Rectal smooth muscle tissue (tissue), 1 donor: ENCODE measurements around the gene DCD.
"Not testable (repeated sequence)": the region's sequence is repeated elsewhere in the genome, so short reads cannot be mapped to it uniquely, and the experiment has no call there.

Experiments used
- H3K27ac ChIP-seq: one replicate; pipeline ENCODE4 v1.7.0; 2013; ENCODE audit warnings: low read depth, low read length, inconsistent platforms
- H3K27me3 ChIP-seq: one replicate; pipeline ENCODE4 v1.7.0; 2013; ENCODE audit warnings: low read length; ENCODE audit not compliant: control insufficient read depth, insufficient read depth
- H3K36me3 ChIP-seq: one replicate; pipeline ENCODE4 v1.7.0; 2013; ENCODE audit warnings: low read length; ENCODE audit not compliant: control insufficient read depth, insufficient read depth
- H3K4me1 ChIP-seq: one replicate; pipeline ENCODE4 v1.7.0; 2013; ENCODE audit warnings: low read length; ENCODE audit not compliant: control insufficient read depth, insufficient read depth
- H3K4me3 ChIP-seq: one replicate; pipeline ENCODE4 v1.7.0; 2013; ENCODE audit warnings: low read length
- H3K9ac ChIP-seq: one replicate; pipeline ENCODE4 v1.7.0; 2013; ENCODE audit warnings: low read length

Gene DCD

DNA sequence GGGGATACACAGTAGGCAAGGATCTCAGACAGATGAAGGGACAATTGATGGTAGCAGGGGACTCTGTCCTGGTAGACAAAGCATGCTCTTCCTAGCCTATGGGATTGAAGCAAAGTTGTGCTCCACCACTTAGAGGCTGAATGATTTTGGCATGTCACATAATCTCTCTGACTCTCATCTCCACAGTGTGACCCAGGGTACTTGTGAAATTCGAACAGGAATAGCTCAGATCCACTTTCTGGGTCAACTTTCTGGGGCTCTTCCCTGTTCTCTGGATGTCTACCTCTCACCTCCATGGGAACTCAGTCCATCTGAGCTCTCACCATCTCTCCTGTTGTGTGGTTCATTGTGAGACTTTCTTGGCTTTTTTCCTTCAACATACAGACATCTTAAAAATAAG is 1.7 kb upstream of the DCD start:
- H3K4me3 ChIP-seq, result no peak overlapping the region
- H3K27ac ChIP-seq, result no peak overlapping the region
- H3K36me3 ChIP-seq, result no peaks in the 10 kb centered on the region
- H3K9ac ChIP-seq, result no peak overlapping the region
- no peaks in the 10 kb centered on the region for H3K27me3 ChIP-seq
- H3K4me1 ChIP-seq, result no peaks in the 10 kb centered on the region

DNA sequence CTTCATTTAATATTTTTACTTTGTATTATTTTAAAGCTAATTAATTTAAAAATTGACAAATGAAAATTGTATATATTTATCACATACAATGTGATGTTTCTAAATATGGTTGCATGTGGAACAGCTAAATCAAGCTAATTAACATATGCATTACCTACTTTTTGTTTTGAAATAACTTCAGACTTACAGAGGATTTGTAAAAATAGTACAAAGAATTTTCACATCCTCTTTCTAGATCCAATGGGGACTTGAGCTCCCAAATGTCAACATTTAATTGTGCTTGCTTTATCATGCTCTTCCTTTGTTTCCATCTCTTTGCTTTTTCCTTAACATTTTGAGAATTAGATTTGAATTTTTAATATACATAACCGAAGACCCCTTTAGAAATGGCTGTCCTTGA is 6.6 kb downstream of the DCD start:
- Histone ChIP-seq H3K27ac (no peak overlapping the region), H3K27me3 (no peaks in the 10 kb centered on the region), H3K36me3 (no peaks in the 10 kb centered on the region), H3K9ac (no peak overlapping the region), H3K4me1 (no peaks in the 10 kb centered on the region), H3K4me3 (no peak overlapping the region)

DNA sequence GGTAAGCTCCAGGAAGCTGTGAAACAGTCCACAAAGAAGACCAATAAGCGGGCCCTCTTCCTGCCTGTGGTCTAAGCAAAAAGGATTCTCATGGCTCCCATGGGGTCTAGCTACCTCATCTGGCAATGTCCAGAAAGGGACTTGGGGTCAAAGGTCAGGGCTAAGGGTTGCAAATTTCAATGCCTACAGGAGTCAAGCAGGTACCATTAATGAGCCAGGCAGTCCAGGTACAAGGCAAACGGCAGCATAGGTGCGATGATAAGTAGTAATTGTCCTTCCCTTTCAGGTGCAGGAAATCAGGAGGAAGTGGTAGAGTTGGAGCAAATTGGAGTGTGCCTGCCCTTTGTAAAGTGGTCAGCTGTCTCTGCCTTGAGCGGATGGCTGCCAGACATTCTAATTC is 7.1 kb downstream of the DCD start:
- Histone ChIP-seq H3K27me3 (no peaks in the 10 kb centered on the region), H3K36me3 (no peaks in the 10 kb centered on the region), H3K9ac (no peak overlapping the region), H3K4me3 (no peak overlapping the region), H3K4me1 (no peaks in the 10 kb centered on the region), H3K27ac (no peak overlapping the region)

DNA sequence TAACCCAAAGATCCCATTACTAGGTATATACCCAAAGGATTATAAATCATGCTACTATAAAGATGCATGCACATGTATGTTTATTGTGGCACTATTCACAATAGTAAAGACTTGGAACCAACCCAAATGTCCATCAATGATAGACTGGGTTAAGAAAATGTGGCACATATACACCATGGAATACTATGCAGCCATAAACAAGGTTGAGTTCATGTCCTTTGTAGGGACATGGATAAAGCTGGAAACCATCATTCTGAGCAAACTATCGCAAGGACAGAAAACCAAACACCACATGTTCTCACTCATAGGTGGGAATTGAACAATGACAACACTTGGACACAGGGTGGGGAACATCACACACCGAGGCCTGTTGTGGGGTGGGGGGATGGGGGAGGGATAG is 9.1 kb downstream of the DCD start:
- not testable (repeated sequence) for H3K36me3 ChIP-seq, H3K27ac ChIP-seq, H3K4me3 ChIP-seq, H3K4me1 ChIP-seq, H3K27me3 ChIP-seq, H3K9ac ChIP-seq

DNA sequence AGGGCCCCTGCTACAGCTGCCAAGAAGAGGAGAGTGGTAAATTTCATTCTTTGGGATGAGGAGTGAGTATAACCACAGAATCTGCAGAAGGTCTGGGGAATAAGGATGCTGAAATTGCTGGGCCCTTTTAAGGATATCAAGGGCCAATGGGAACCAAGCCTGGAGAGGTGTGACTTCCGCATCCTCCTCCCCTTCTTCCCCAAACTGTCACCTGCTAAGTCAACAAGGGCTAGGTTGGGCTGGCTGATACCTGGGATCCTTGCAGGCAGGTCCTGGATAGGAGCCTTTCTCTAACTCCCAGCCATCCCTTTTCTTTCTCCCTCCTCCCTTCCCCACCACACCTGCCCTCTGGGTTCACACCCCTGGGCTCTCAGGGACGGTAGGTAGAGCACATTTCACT is 13.4 kb downstream of the DCD start, which contains the start of gene LACRT:
Gene LACRT (minus strand): TSS at position 101 of the 400 bp plus-strand sequence. CDS start 54 bp downstream, at position 47.
- Histone ChIP-seq H3K4me3 (no peak within 1 kb of the TSS), H3K36me3 (no peaks in the 10 kb centered on the region), H3K27ac (no peak within 1 kb of the TSS), H3K27me3 (no peaks in the 10 kb centered on the region), H3K4me1 (no peaks in the 10 kb centered on the region), H3K9ac (no peak within 1 kb of the TSS)

DNA sequence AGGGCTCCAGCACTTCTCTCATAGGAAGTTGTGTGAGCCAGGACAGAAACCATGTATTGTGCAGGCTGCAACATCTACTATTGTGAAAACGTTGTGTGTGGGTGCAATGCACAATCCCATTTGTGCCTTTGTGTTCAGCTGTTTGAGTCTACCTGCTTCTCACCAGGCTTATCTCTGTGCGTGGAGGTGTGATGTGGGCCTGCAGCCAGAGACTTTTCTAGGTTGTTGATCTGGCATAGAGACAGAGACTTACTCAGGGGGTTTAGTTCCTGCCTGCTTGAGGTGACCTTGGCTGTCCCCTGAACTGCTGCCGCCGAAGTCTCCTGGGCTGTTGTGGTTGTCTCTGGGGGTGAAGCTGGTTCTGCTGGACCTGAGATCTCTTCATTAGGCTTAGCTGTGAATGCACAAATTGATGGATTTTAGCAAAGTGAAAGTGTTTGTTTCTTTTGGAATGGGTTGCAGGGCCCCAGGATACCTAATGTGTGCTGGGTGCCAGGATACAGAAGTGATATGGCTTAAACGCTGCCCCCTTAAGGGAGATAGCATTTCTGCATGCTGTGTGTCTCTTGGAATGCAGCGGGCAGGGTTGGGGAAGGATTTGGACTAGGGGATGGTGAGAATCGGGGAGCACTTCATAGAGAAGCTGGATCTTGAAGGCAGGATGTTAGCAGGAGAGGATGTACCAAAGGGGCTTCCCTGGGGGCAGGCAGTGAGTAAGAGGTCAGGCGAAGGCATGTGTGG is 16.0 kb downstream of the DCD start:
- H3K27me3 ChIP-seq, result no peaks in the 10 kb centered on the region
- H3K27ac ChIP-seq, result no peak overlapping the region
- no peaks in the 10 kb centered on the region for H3K4me1 ChIP-seq
- H3K4me3 ChIP-seq, result no peak overlapping the region
- H3K36me3 ChIP-seq, result no peaks in the 10 kb centered on the region
- H3K9ac ChIP-seq, result no peak overlapping the region

DNA sequence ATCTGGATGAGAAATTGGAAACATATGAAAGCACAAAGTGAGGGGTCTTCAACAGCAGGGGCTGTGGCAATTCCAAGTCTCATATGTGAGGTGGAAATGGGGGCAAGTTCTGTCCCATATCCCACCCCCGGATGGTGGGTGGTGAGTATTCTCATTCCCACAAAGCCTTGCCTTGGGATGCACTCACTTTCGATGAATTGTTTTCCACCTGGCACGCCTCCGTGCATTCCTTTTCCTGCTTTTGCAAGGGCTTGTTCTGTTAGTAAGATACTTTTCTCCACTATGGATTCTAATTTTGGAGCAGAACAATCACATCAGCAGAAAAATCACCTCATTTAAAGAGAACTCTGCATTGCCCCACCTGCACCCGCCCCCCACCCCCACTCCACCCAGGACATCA is 16.6 kb downstream of the DCD start:
- no peak overlapping the region for H3K9ac ChIP-seq

DNA sequence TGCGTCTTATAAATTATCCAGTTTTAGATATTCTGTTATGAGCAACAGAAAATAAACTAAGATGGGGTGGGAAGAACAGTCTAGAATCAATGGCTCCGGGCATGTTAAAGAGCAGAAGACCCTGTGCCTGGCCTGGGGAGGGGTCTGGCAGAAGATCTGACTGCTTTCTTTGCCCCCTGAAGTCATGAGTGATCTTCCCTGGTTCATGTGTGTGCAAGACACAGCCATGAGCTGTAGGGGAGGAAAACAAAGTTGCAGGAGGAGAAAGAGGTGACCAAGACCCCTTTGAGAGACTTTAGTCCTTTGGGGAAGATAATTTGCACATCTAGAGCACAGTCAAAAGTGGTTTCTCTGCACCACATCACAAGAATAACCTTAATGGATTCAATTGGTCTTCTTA is 18.2 kb downstream of the DCD start:
- no peak overlapping the region for H3K27ac ChIP-seq
- no peaks in the 10 kb centered on the region for H3K27me3 ChIP-seq
- H3K36me3 ChIP-seq, result no peaks in the 10 kb centered on the region
- H3K4me1 ChIP-seq, result no peaks in the 10 kb centered on the region
- no peak overlapping the region for H3K4me3 ChIP-seq
- H3K9ac ChIP-seq, result no peak overlapping the region

More for the DNA sequence above, 16.6 kb downstream of the DCD start:
- Histone ChIP-seq H3K4me1 (no peaks in the 10 kb centered on the region), H3K27ac (no peak overlapping the region), H3K27me3 (no peaks in the 10 kb centered on the region), H3K36me3 (no peaks in the 10 kb centered on the region), H3K4me3 (no peak overlapping the region)

DNA sequence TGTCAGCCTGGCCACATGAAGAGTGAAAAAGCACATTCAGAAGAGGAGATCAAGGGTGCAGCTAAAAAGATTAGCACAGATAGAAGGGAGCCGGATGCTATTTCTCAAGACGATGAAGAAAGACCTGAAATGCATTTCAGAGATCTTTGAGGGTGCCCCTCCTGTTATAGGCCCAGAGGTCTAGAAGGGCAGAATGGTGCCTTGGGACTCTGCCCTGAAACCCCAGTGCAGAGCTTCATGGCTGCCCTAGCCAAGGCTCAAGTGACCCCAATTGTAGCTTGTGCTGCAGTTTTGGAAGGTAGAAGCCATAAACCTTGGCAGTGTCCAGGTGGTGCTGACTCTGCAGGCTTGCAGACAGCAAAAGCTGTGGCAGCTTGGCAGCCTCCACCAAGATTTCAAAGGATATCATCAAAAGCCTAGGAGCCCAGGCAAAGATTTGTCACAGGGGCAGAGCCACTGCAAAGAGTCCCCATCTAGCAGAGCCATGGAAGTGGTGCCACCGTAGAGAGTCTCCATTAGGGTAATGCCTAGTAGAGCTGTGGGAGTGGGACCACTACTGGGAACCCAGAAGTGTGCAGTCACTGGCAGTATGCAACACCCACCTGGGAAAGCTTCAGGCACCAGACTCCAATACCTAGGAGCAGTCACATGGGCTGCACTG is 19.8 kb downstream of the DCD start:
- Histone ChIP-seq H3K4me3 (no peak overlapping the region), H3K9ac (no peak overlapping the region), H3K27ac (no peak overlapping the region), H3K36me3 (no peaks in the 10 kb centered on the region), H3K4me1 (no peaks in the 10 kb centered on the region), H3K27me3 (no peaks in the 10 kb centered on the region)

DNA sequence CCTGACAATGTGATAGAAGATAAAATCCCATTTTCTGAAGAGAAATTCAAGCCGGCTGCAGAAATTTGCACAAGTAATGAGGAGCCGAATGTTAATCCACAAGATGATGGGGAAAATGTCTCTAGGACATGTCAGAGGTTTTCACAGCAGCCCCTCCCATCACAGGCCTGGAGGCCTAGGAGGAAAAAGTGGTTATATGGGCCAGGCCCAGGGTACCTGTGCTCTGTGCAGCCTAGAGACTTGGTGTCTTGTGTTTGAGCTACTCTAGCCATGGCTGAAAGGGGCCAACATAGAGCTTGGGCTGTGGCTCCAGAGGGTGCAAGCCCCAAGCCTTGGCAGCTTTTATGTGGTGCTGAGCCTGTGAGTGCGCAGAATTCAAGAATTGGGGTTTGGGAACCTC is 20.9 kb downstream of the DCD start:
- Histone ChIP-seq H3K4me1 (no peaks in the 10 kb centered on the region), H3K4me3 (no peak overlapping the region), H3K27ac (no peak overlapping the region), H3K27me3 (no peaks in the 10 kb centered on the region), H3K36me3 (no peaks in the 10 kb centered on the region), H3K9ac (no peak overlapping the region)

DNA sequence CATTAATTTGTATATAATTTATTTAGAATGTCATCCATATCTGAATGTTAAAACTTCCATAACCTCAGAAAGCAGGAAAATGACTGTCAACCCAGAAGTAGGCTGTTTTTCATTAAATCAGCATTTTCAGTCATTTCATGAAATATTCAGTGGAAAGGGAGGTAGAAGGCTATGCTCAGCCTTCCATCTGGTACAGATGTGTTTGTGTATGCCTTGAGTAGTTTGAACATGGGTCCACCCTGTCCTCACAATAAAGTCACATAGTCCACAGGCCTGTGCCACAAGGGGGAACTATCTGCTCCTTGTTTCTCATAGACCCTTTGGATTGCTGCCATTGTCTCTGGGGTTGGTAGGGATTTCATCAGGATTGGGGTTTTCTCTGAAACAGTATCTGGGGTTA is 22.6 kb downstream of the DCD start:
- H3K9ac ChIP-seq, result no peak overlapping the region
- no peaks in the 10 kb centered on the region for H3K36me3 ChIP-seq
- no peaks in the 10 kb centered on the region for H3K27me3 ChIP-seq
- H3K4me3 ChIP-seq, result no peak overlapping the region
- H3K4me1 ChIP-seq, result no peaks in the 10 kb centered on the region
- H3K27ac ChIP-seq, result no peak overlapping the region

DNA sequence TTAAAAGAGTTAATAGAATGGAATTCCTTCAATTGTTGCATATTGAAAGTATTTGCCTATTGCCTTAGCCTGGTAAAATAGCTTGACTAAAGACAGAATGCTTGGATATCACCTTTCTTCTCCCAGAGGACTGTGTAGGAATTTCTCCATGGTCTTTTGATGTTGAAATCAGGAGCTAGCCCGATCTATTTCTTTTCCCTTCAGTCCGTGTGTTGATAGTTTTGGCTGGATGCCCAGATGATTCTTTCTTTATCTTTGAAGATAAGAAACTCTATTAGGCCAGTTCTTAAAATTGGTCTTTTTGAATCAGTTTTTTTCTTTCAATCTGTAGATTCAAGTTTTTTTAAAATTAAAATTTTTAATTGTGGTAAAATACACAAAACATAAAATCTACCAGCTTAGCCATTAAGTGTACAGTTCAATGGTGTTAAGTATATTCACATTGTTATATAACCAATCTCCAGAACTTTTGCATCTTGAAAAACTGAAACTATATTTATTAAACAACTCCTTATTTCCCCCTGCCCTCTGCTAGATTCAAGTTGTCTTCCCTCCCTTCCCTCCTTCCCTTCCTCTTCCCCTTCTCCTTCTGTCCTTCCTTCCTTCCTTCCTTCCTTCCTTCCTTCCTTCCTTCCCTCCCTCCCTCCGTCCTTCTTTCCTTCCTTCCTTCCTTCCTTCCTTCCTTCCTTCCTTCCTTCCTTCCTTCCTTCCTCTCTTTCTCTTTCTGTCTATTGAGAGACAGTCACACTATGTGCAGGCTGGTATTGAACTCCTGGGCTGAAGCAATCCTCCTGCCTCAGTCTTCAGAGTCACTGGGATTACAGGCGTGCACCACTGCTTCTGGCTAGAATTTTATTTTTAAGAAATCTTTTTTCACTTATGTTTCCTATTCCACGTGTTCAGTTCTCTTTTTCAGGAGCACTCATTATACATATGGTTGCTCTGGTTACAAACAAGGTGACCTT is 23.6 kb downstream of the DCD start:
- H3K36me3 ChIP-seq, result no peaks in the 10 kb centered on the region
- H3K27ac ChIP-seq, result no peak overlapping the region
- no peaks in the 10 kb centered on the region for H3K27me3 ChIP-seq
- no peak overlapping the region for H3K9ac ChIP-seq
- no peaks in the 10 kb centered on the region for H3K4me1 ChIP-seq
- no peak overlapping the region for H3K4me3 ChIP-seq
